ENCODE data around the gene BIRC6. TPM values are rescaled to one million over a fixed set of nuclear protein-coding genes. Genes with fewer than 3 reads are reported as not detected.
"Not testable (repeated sequence)": the region's sequence is repeated elsewhere in the genome, so short reads cannot be mapped to it uniquely, and the experiment has no call there.

The BIRC6 gene
- total and polyA plus RNA-seq, 3 donors from 2014 or later: 48.9 to 182 (median 177) TPM

DNA sequence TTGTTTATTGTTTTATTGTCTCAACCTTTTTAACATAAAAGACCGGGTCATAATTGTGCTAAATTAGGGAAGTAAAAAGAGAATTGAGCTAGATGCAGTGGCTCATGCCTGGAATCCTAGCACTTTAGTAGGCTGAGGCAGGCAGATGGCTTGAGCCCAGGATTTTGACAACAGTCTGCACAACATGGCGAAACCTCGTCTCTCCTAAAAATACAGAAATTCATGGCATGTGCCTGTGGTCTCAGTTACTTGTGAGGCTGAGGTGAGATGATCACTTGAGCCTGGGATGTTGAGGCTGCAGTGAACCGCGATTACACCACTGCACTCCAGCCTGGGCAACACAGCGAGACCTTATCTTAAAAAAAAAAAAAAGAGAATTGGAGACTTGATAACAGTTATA is 166.9 kb downstream of the BIRC6 start:
- Histone ChIP-seq H3K27me3 (no peaks in the 10 kb centered on the region), H3K4me3 (no peak overlapping the region), H3K9me3 (no peaks in the 10 kb centered on the region), H3K4me1 (no peaks in the 10 kb centered on the region), H3K27ac (no peak overlapping the region), H3K36me3 (ENCODE audit: low read depth, missing control alignments) (no peaks in the 10 kb centered on the region)
- 86 to 95% methylated on average over 6 of the region's 6 CpGs for WGBS, 2 donors
- TF ChIP-seq, protein P1, sequence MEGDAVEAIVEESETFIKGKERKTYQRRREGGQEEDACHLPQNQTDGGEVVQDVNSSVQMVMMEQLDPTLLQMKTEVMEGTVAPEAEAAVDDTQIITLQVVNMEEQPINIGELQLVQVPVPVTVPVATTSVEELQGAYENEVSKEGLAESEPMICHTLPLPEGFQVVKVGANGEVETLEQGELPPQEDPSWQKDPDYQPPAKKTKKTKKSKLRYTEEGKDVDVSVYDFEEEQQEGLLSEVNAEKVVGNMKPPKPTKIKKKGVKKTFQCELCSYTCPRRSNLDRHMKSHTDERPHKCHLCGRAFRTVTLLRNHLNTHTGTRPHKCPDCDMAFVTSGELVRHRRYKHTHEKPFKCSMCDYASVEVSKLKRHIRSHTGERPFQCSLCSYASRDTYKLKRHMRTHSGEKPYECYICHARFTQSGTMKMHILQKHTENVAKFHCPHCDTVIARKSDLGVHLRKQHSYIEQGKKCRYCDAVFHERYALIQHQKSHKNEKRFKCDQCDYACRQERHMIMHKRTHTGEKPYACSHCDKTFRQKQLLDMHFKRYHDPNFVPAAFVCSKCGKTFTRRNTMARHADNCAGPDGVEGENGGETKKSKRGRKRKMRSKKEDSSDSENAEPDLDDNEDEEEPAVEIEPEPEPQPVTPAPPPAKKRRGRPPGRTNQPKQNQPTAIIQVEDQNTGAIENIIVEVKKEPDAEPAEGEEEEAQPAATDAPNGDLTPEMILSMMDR (IDR thresholded peaks at IDR 0.05): no peak
- TF ChIP-seq POLR2A (IDR thresholded peaks at IDR 0.05): no peak
- intact Hi-C loops (cut with DNase I; ENCODE audit: low total_unique reads): no loop called here
- no peak for DNase-seq

DNA sequence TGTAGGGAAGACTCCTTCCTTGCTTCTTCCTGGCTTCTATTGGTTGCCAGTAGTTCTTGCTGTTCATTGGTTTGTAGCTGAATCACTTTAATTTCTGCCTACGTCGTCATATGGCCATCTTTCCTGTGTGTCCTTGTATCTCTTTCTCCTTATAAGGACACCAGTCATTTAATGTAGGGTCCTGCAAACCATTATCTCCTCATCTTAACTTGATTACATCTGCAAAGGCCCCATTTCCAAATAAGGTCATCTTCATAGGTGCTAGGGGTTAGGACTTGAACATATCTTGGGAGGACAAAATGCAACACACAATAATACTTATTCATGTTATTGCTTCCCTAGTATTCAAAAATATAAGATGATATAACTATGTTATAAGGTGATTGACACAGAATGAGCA is 175.5 kb downstream of the BIRC6 start:
- no peak for DNase-seq
- Histone ChIP-seq H3K36me3 (ENCODE audit: low read depth, missing control alignments) (no peaks in the 10 kb centered on the region), H3K9me3 (no peaks in the 10 kb centered on the region), H3K4me3 (no peak overlapping the region), H3K27ac (no peak overlapping the region), H3K27me3 (no peaks in the 10 kb centered on the region), H3K4me1 (no peaks in the 10 kb centered on the region)
- WGBS, 2 donors: 92 to 94% methylated on average over 2 of the region's 2 CpGs
- intact Hi-C loops (cut with DNase I; ENCODE audit: low total_unique reads): no loop called here
- no peak for TF ChIP-seq POLR2A (IDR thresholded peaks at IDR 0.05)
- TF ChIP-seq, protein P1 (IDR thresholded peaks at IDR 0.05): no peak

DNA sequence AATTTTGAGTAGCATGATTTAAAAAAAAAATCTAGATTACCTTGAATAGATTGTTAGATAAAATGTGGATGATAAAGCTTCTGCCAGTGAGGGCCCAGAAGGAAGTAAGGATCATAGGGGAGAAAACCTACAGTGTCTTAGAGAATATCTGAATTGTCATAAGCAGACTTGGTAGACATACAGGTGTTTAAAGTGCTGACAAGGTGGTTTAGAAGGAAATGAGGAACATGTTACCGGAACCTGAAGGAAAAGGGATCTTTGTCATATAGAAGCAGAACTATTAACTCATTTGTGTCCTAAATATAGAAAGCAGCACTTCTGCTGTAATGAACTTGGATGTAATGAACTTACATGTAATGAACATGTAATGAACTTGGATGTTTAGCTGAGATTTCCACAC is 176.1 kb downstream of the BIRC6 start:
- intact Hi-C loops (cut with DNase I; ENCODE audit: low total_unique reads): no loop called here
- Histone ChIP-seq H3K4me1 (no peaks in the 10 kb centered on the region), H3K9me3 (no peaks in the 10 kb centered on the region), H3K27ac (no peak overlapping the region), H3K36me3 (ENCODE audit: low read depth, missing control alignments) (no peaks in the 10 kb centered on the region), H3K4me3 (no peak overlapping the region), H3K27me3 (no peaks in the 10 kb centered on the region)
- TF ChIP-seq, protein P1 (IDR thresholded peaks at IDR 0.05): no peak
- no peak for TF ChIP-seq POLR2A (IDR thresholded peaks at IDR 0.05)
- no peak for DNase-seq
- WGBS, 2 donors: 76 to 100% methylated on average over 1 of the region's 1 CpG

DNA sequence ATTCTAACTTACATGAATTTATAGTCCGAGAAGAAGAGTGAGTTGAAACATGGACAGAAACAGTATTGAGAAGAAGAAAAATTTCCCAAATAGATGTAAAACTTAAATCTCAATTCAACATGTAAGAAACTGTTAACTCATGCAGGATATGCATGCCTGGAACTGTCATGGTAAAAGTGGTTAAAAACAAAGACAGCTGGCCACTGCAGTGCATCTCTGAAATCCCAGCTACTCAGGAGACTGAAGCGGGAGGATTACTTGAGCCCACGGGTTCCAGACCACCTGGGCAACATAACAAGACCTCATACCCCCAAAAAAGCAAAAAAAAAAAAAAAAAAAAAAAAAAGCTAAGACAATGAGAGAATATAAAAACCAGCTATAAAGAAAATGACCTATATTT is 178.0 kb downstream of the BIRC6 start:
- 88 to 96% methylated on average over 3 of the region's 3 CpGs for WGBS, 2 donors
- TF ChIP-seq, protein P1 (IDR thresholded peaks at IDR 0.05): no peak
- TF ChIP-seq POLR2A (IDR thresholded peaks at IDR 0.05): no peak
- Histone ChIP-seq H3K36me3 (ENCODE audit: low read depth, missing control alignments) (no peaks in the 10 kb centered on the region), H3K4me3 (no peak overlapping the region), H3K9me3 (no peaks in the 10 kb centered on the region), H3K4me1 (no peaks in the 10 kb centered on the region), H3K27ac (no peak overlapping the region), H3K27me3 (no peaks in the 10 kb centered on the region)
- DNase-seq: no peak
- intact Hi-C loops (cut with DNase I; ENCODE audit: low total_unique reads): no loop called here

DNA sequence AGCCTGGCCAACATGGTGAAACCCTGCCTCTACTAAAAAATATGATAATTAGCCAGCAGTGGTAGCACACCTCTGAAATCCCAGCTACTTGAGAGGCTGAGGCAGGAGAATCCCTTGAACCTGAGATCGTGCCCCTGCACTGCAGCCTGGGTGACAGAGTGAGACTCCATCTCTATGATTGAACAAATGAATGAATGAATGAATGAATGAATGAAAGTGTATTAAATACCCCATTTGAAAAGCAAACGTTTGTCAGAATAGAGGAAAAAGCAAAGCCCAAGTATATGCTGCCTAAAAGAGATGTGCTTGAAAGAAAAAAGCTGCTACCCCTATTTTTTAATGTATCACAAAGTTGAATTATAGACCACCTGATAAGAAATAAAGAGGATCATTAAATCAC is 181.9 kb downstream of the BIRC6 start:
- H3K27me3 ChIP-seq: no peaks in the 10 kb centered on the region
- no peaks in the 10 kb centered on the region for H3K4me1 ChIP-seq
- H3K4me3 ChIP-seq: no peak overlapping the region
- no peak for TF ChIP-seq POLR2A (IDR thresholded peaks at IDR 0.05)
- TF ChIP-seq, protein P1 (IDR thresholded peaks at IDR 0.05): no peak
- H3K9me3 ChIP-seq: no peaks in the 10 kb centered on the region
- H3K27ac ChIP-seq: no peak overlapping the region
- 89 to 94% methylated on average over 2 of the region's 2 CpGs for WGBS, 2 donors
- intact Hi-C loops (cut with DNase I; ENCODE audit: low total_unique reads): no loop called here
- no peaks in the 10 kb centered on the region for H3K36me3 ChIP-seq (ENCODE audit: low read depth, missing control alignments)
- DNase-seq: no peak

DNA sequence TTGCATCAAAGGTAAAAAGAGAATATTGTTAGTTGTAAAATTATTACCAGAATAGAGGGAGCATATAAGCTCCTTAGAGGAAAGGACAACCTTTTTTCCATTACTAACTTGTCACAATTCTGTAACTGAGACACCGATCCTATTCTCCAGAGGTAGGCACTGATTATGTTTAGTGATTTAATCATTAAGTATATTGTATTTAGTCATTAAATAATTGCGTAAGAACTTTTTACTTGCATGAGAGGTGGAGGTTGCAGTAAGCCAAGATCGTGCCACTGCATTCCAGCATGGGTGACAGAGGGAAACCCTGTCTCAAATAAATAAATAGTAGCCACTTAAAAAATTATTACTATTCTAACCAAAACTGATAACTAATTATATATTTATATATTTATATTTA is 195.7 kb downstream of the BIRC6 start:
- H3K4me3 ChIP-seq; DNase-seq; H3K27ac ChIP-seq; H3K9me3 ChIP-seq; H3K4me1 ChIP-seq; H3K36me3 ChIP-seq (ENCODE audit: low read depth, missing control alignments); intact Hi-C loops (cut with DNase I; ENCODE audit: low total_unique reads); H3K27me3 ChIP-seq: not testable (repeated sequence)
- 86 to 90% methylated on average over 3 of the region's 3 CpGs for WGBS, 2 donors

Data from testis (tissue), 3 donors.